ENCODE results near the gene RAPGEF1. TPM values are rescaled to one million over a fixed set of nuclear protein-coding genes. Genes with fewer than 3 reads are reported as not detected.

The RAPGEF1 gene
- polyA plus RNA-seq, 1 donor from 2014 or later: 23.6 TPM

DNA sequence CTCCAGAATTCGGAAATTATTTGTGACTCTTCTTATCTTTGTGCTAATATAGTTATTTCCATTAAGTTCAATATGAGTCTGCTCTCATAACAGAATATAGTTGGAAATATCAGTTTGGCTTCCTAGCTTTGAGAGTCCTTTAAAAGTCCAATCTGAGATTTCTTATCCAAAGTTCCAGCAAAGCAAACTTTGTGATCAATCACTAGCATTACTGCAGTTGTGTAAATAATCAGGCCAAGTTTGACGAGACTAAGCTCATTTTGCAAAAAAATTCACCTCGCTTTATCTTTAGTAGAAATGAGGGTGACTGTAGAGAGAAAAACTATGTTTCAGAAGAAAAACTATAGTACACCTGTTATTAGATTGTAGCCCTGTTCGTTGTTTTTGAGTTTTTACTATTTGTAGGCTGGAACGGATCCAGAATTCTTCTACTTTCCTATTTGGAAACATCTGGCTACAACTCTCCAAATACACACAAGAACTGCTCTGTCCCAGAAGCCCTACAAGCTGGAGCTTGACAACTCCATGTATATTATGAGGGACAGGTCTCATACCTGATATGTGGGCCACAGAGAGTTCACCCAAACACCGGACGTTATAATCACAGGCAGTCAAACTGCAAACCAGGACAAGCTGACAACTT is 47.8 kb downstream of the RAPGEF1 start:
- H3K9me2 ChIP-seq (ENCODE audit: insufficient read depth, low read length): no peaks in the 10 kb centered on the region
- no peaks in the 10 kb centered on the region for H3K27me3 ChIP-seq (ENCODE audit: insufficient read depth, low read depth, low read length)
- no peaks in the 10 kb centered on the region for H3K79me2 ChIP-seq (replicated peaks; ENCODE audit: insufficient read depth, low read length)
- no peaks in the 10 kb centered on the region for H4K20me1 ChIP-seq (ENCODE audit: insufficient read depth)
- H3F3A ChIP-seq (ENCODE audit: insufficient read depth, low read length, poor library complexity, severe bottlenecking): no peaks in the 10 kb centered on the region
- no peak overlapping the region for H3K27ac ChIP-seq (ENCODE audit: low read length)
- no peak overlapping the region for H3K4me2 ChIP-seq (ENCODE audit: low read length)
- no peak overlapping the region for H3K4me3 ChIP-seq (ENCODE audit: low read length)
- no peak overlapping the region for H3K9ac ChIP-seq (ENCODE audit: low read length)
- TF ChIP-seq, protein P1, sequence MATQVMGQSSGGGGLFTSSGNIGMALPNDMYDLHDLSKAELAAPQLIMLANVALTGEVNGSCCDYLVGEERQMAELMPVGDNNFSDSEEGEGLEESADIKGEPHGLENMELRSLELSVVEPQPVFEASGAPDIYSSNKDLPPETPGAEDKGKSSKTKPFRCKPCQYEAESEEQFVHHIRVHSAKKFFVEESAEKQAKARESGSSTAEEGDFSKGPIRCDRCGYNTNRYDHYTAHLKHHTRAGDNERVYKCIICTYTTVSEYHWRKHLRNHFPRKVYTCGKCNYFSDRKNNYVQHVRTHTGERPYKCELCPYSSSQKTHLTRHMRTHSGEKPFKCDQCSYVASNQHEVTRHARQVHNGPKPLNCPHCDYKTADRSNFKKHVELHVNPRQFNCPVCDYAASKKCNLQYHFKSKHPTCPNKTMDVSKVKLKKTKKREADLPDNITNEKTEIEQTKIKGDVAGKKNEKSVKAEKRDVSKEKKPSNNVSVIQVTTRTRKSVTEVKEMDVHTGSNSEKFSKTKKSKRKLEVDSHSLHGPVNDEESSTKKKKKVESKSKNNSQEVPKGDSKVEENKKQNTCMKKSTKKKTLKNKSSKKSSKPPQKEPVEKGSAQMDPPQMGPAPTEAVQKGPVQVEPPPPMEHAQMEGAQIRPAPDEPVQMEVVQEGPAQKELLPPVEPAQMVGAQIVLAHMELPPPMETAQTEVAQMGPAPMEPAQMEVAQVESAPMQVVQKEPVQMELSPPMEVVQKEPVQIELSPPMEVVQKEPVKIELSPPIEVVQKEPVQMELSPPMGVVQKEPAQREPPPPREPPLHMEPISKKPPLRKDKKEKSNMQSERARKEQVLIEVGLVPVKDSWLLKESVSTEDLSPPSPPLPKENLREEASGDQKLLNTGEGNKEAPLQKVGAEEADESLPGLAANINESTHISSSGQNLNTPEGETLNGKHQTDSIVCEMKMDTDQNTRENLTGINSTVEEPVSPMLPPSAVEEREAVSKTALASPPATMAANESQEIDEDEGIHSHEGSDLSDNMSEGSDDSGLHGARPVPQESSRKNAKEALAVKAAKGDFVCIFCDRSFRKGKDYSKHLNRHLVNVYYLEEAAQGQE (IDR thresholded peaks at IDR 0.05; ENCODE audit: borderline replicate concordance): no peak
- peak; percentile 18 for TF ChIP-seq EP300 (conservative IDR thresholded peaks at IDR 0.05; ENCODE audit: poor library complexity, severe bottlenecking)
- H3K9me3 ChIP-seq (ENCODE audit: low read length): no peaks in the 10 kb centered on the region
- no peaks in the 10 kb centered on the region for H3K36me3 ChIP-seq (ENCODE audit: insufficient read depth, low read length)
- H2AFZ ChIP-seq (ENCODE audit: low read depth, low read length): no peak overlapping the region

DNA sequence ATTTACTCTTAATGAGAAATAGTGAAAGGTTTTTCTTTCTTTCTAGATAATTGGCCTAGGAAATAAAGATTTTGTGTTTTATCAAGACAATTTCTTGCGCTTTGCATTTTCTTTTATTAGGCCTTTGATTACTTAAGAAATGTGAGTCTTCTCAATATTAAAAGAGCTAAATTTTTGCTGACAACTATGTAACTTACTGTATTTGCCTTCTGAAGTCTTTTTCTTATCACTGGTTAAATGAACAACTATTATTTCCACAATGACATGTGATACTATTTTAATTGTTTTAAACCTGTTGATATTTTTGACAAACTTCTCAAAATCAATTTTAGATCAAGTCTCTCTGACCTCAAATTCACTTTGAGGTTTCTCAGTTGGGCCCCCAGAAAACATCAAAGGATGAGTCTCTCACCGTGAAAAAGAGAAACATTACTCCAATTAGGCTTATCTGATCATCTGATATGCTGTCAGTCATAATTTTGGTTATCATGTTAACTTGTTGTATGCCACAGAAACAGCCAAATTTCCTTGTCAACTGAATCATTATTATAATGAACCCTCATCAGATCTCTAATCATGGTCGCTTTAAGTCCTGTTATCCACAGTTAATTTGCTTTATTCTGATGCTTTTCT is 48.8 kb downstream of the RAPGEF1 start:
- no peaks in the 10 kb centered on the region for H3F3A ChIP-seq (ENCODE audit: insufficient read depth, low read length, poor library complexity, severe bottlenecking)
- H3K27ac ChIP-seq (ENCODE audit: low read length): no peak overlapping the region
- no peak overlapping the region for H3K4me3 ChIP-seq (ENCODE audit: low read length)
- no peaks in the 10 kb centered on the region for H3K9me2 ChIP-seq (ENCODE audit: insufficient read depth, low read length)
- no peak overlapping the region for H3K4me2 ChIP-seq (ENCODE audit: low read length)
- H3K9me3 ChIP-seq (ENCODE audit: low read length): no peaks in the 10 kb centered on the region
- no peaks in the 10 kb centered on the region for H3K27me3 ChIP-seq (ENCODE audit: insufficient read depth, low read depth, low read length)
- no peaks in the 10 kb centered on the region for H3K36me3 ChIP-seq (ENCODE audit: insufficient read depth, low read length)
- TF ChIP-seq, protein P2, sequence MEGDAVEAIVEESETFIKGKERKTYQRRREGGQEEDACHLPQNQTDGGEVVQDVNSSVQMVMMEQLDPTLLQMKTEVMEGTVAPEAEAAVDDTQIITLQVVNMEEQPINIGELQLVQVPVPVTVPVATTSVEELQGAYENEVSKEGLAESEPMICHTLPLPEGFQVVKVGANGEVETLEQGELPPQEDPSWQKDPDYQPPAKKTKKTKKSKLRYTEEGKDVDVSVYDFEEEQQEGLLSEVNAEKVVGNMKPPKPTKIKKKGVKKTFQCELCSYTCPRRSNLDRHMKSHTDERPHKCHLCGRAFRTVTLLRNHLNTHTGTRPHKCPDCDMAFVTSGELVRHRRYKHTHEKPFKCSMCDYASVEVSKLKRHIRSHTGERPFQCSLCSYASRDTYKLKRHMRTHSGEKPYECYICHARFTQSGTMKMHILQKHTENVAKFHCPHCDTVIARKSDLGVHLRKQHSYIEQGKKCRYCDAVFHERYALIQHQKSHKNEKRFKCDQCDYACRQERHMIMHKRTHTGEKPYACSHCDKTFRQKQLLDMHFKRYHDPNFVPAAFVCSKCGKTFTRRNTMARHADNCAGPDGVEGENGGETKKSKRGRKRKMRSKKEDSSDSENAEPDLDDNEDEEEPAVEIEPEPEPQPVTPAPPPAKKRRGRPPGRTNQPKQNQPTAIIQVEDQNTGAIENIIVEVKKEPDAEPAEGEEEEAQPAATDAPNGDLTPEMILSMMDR (IDR thresholded peaks at IDR 0.05; ENCODE audit: poor library complexity, severe bottlenecking): no peak
- no peak for TF ChIP-seq RAD21 (conservative IDR thresholded peaks at IDR 0.05)
- TF ChIP-seq POLR2AphosphoS5 (IDR thresholded peaks at IDR 0.05): no peak
- no peak for TF ChIP-seq TAF1 (IDR thresholded peaks at IDR 0.05; ENCODE audit: low read depth)
- TF ChIP-seq SMC3 (conservative IDR thresholded peaks at IDR 0.05; ENCODE audit: poor library complexity): no peak
- TF ChIP-seq, protein P1 (IDR thresholded peaks at IDR 0.05; ENCODE audit: borderline replicate concordance): no peak
- no peak for TF ChIP-seq EP300 (conservative IDR thresholded peaks at IDR 0.05; ENCODE audit: poor library complexity, severe bottlenecking)
- TF ChIP-seq EZH2 (IDR thresholded peaks at IDR 0.05; ENCODE audit: borderline replicate concordance, insufficient read depth, low read length, poor library complexity, severe bottlenecking): no peak
- no peak for TF ChIP-seq MXI1 (conservative IDR thresholded peaks at IDR 0.05; ENCODE audit: poor library complexity, severe bottlenecking)
- H4K20me1 ChIP-seq (ENCODE audit: insufficient read depth): no peaks in the 10 kb centered on the region
- H2AFZ ChIP-seq (ENCODE audit: low read depth, low read length): no peak overlapping the region
- no peak overlapping the region for H3K9ac ChIP-seq (ENCODE audit: low read length)
- H3K79me2 ChIP-seq (replicated peaks; ENCODE audit: insufficient read depth, low read length): no peaks in the 10 kb centered on the region
